Activated naive CD8-positive, alpha-beta T cell (primary cell): ENCODE results near the gene MRPL24.
"Not testable (repeated sequence)": the region's sequence is repeated elsewhere in the genome, so short reads cannot be mapped to it uniquely, and the experiment has no call there.

Experiments
- H3K27ac Mint-ChIP-seq: one replicate; pipeline ENCODE4 v1.8.0; 2021; ENCODE audit warnings: mixed read lengths
- H3K27me3 Mint-ChIP-seq: one replicate; pipeline ENCODE4 v1.8.0; 2021; ENCODE audit warnings: mixed read lengths
- H3K36me3 Mint-ChIP-seq: one replicate; pipeline ENCODE4 v1.8.0; 2021; ENCODE audit warnings: mixed read lengths
- H3K4me1 Mint-ChIP-seq: one replicate; pipeline ENCODE4 v1.8.0; 2021; ENCODE audit warnings: low read depth, mixed read lengths
- H3K4me3 Mint-ChIP-seq: one replicate; pipeline ENCODE4 v1.8.0; 2021; ENCODE audit warnings: mild to moderate bottlenecking, mixed read lengths
- H3K9me3 Mint-ChIP-seq: one replicate; pipeline ENCODE4 v1.8.0; 2021; ENCODE audit warnings: low read depth, mixed read lengths

Gene MRPL24

GRCh38 chr1:156767101-156767878 is 26.4 kb upstream of the MRPL24 start, which contains the start of gene PRCC:
Gene PRCC, plus strand, starts transcription at chr1:156767535. Its CDS starts 237 bp downstream, at chr1:156767772.
- Mint-ChIP-seq H3K36me3 (peaks cover 15% of the 10 kb centered on the region), H3K27ac (no peak within 1 kb of the TSS), H3K27me3 (no peaks in the 10 kb centered on the region), H3K4me1 (peaks cover 38% of the 10 kb centered on the region), H3K9me3 (no peaks in the 10 kb centered on the region), H3K4me3 (no peak within 1 kb of the TSS)

DNA sequence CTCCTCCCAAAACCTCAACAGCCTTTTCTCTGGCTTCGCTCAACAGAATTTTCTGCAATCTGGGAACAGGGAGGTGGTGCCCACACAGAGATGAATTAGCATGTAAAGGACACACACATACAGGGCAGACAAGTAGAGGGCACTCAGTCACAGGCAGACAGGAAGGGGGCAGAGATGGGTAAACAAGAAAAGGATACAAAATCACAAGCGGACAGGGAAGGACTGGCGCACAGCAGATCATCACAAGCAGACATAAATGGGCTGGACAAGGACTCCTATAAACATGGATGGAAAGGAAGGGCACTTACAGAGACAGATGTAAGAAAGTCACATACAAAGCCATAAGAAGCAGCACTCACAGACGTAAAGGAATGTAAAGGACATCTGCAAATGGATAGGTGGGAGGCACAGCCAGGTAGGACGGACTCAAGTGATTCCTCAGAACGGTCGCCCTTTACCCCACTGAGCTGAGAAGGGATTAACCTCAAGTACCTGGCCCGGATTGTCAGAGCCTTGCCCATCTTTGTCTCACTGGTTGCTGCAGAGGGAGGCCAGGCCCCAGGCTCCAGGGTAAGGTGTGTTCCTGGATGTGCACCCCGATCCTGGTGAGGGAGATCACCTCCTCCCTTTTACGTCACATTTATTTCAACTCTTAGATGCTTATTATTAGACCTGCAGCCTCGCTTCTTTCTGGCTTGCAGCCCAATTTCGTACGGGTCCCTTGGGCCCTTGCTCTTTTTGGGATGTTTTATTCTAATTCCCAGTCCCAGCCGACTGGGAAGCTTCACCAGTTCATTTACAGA is 25.6 kb upstream of the MRPL24 start:
- no peaks in the 10 kb centered on the region for H3K27me3 Mint-ChIP-seq
- peaks cover 33% of the 10 kb centered on the region for H3K4me1 Mint-ChIP-seq
- no peak overlapping the region for H3K4me3 Mint-ChIP-seq
- no peak overlapping the region for H3K27ac Mint-ChIP-seq
- H3K36me3 Mint-ChIP-seq: peaks cover 15% of the 10 kb centered on the region
- no peaks in the 10 kb centered on the region for H3K9me3 Mint-ChIP-seq

GRCh38 chr1:156765666-156766065 is 24.8 kb upstream of the MRPL24 start:
- no peaks in the 10 kb centered on the region for H3K9me3 Mint-ChIP-seq
- H3K4me3 Mint-ChIP-seq: no peak overlapping the region
- peaks cover 8% of the 10 kb centered on the region for H3K36me3 Mint-ChIP-seq
- peaks cover 25% of the 10 kb centered on the region for H3K4me1 Mint-ChIP-seq
- no peak overlapping the region for H3K27ac Mint-ChIP-seq
- H3K27me3 Mint-ChIP-seq: no peaks in the 10 kb centered on the region

GRCh38 chr1:156765136-156765535 is 24.2 kb upstream of the MRPL24 start:
- peaks cover 23% of the 10 kb centered on the region for H3K4me1 Mint-ChIP-seq
- H3K9me3 Mint-ChIP-seq, H3K27ac Mint-ChIP-seq, H3K27me3 Mint-ChIP-seq, H3K4me3 Mint-ChIP-seq, H3K36me3 Mint-ChIP-seq: not testable (repeated sequence)

GRCh38 chr1:156760796-156761104 is 19.9 kb upstream of the MRPL24 start:
- Mint-ChIP-seq H3K4me3 (no peak overlapping the region), H3K4me1 (peaks cover 3% of the 10 kb centered on the region), H3K9me3 (no peaks in the 10 kb centered on the region), H3K27me3 (no peaks in the 10 kb centered on the region), H3K27ac (no peak overlapping the region), H3K36me3 (no peaks in the 10 kb centered on the region)

- no peaks in the 10 kb centered on the region for H3K36me3 Mint-ChIP-seq
- no peak overlapping the region for H3K27ac Mint-ChIP-seq
Measured at GRCh38 chr1:156760092-156760795, 19.4 kb upstream of the MRPL24 start.

DNA sequence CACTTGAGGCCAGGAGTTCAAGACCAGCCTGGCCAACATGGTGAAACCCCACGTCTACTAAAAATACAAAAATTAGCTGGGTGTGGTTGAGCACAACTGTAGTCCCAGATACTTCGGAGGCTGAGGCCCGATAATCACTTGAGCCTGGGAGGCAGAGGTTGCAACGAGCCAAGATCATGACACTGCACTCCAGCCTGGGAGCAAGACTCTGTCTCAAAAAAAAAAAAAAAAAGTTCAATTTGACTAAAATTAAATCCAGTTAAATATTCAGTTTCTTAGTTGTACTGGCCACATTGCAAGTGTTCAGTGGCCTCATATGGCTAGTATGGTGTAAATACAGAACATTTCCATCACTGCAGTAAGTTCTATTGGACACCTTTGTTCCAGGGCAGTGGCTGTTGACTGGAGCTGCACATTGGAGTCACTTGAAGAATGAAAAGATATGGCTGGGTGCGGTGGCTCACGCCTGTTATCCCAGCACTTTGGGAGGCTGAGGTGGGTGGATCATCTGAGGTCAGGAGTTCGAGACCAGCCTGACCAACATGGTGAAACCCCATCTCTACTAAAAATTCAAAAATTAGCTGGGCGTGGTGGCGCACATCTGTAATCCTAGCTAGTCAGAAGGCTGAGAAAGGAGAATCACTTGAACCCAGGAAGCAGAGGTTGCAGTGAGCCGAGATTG is 16.8 kb upstream of the MRPL24 start:
- not testable (repeated sequence) for H3K27ac Mint-ChIP-seq, H3K4me3 Mint-ChIP-seq, H3K27me3 Mint-ChIP-seq, H3K9me3 Mint-ChIP-seq, H3K36me3 Mint-ChIP-seq
- peaks cover 15% of the 10 kb centered on the region for H3K4me1 Mint-ChIP-seq

More at GRCh38 chr1:156760092-156760795, 19.4 kb upstream of the MRPL24 start:
- Mint-ChIP-seq H3K4me3 (no peak overlapping the region), H3K4me1 (peaks cover 5% of the 10 kb centered on the region), H3K27me3 (no peaks in the 10 kb centered on the region), H3K9me3 (no peaks in the 10 kb centered on the region)

DNA sequence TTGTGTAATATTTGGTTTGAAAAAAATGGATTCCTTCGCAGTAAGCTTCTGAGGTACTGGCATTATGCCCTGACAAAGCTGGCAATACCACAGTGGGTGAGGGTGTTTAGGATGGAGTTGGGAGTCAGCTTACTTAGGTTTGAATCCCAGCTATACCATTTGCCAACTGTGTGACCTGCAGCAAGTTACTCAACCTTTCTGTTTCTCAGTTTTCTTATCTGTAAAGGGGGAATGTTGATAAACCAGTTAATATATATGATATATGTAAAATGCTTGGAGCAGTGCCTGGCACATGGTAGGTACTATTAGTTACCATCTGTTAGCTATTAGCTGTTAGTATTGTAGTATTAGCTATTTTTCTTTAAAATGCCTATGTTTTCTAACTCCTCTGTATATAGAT is 15.5 kb upstream of the MRPL24 start:
- Mint-ChIP-seq H3K9me3 (no peaks in the 10 kb centered on the region), H3K4me3 (no peak overlapping the region), H3K27me3 (no peaks in the 10 kb centered on the region), H3K27ac (no peak overlapping the region), H3K4me1 (peaks cover 20% of the 10 kb centered on the region), H3K36me3 (no peaks in the 10 kb centered on the region)

- no peak overlapping the region for H3K4me3 Mint-ChIP-seq
- H3K27ac Mint-ChIP-seq: no peak overlapping the region
- no peaks in the 10 kb centered on the region for H3K9me3 Mint-ChIP-seq
- peaks cover 20% of the 10 kb centered on the region for H3K4me1 Mint-ChIP-seq
- H3K36me3 Mint-ChIP-seq: no peaks in the 10 kb centered on the region
- no peaks in the 10 kb centered on the region for H3K27me3 Mint-ChIP-seq
Measured at GRCh38 chr1:156755527-156755950, 14.7 kb upstream of the MRPL24 start.

- no peak overlapping the region for H3K4me3 Mint-ChIP-seq
- no peaks in the 10 kb centered on the region for H3K36me3 Mint-ChIP-seq
- H3K27ac Mint-ChIP-seq: no peak overlapping the region
- H3K9me3 Mint-ChIP-seq: no peaks in the 10 kb centered on the region
- no peaks in the 10 kb centered on the region for H3K27me3 Mint-ChIP-seq
- H3K4me1 Mint-ChIP-seq: peaks cover 32% of the 10 kb centered on the region
Measured at GRCh38 chr1:156754219-156754618, 13.3 kb upstream of the MRPL24 start.

- Mint-ChIP-seq H3K9me3 (no peaks in the 10 kb centered on the region), H3K4me1 (peaks cover 42% of the 10 kb centered on the region), H3K36me3 (no peaks in the 10 kb centered on the region), H3K4me3 (peak overlapping the region; percentile 93), H3K27ac (peak overlapping the region; percentile 95), H3K27me3 (no peaks in the 10 kb centered on the region)
Measured at GRCh38 chr1:156752843-156753482, 12.1 kb upstream of the MRPL24 start.

DNA sequence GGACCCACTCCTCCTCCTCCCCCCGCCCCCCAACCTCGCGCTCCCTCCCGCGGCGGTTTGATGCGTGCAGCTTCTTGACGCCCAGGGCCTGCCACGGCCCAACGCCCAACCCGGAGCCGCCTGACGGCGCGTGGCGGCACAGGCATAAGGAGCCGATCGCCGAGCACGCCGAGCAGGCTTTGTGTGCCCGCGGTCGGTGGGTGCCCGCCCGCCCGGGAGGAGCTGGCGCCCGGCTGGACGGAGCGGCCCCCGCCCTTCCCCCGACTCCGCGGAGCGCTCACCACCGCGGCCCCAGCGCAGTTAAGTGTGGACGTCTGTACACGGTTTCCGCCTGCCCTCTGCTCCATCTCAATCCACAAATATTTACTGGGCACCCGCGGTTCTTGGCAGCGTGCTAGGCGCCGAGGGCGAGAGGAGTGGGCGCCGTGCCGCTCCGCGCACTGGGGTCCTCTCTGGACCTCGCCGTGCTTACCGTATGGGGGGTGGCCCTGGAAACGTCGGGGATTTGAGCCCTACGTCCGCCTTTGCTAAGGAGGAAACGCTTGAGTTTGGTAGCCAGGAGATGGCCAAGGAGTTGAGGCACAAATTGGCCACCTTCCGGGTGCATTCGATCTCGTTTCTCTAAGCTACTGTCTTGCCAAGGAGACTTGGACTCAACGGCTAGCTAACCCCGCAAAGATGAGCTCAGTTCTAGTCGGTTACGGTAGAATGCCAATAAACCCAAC is 11.0 kb upstream of the MRPL24 start:
- Mint-ChIP-seq H3K4me1 (peaks cover 50% of the 10 kb centered on the region), H3K27ac (peak overlapping the region; percentile 95), H3K4me3 (peak overlapping the region; percentile 93), H3K27me3 (no peaks in the 10 kb centered on the region), H3K36me3 (no peaks in the 10 kb centered on the region), H3K9me3 (no peaks in the 10 kb centered on the region)

GRCh38 chr1:156751451-156751756 is 10.5 kb upstream of the MRPL24 start, which contains the start of gene HDGF:
Gene HDGF, minus strand, starts transcription at chr1:156751675. Its CDS starts 246 bp downstream, at chr1:156751429.
- no peaks in the 10 kb centered on the region for H3K27me3 Mint-ChIP-seq
- peak within 1 kb of the TSS; percentile 95 for H3K27ac Mint-ChIP-seq

More at GRCh38 chr1:156751451-156751756, 10.5 kb upstream of the MRPL24 start, which contains the start of gene HDGF:
- Mint-ChIP-seq H3K4me1 (peaks cover 53% of the 10 kb centered on the region), H3K4me3 (peak within 1 kb of the TSS; percentile 99), H3K9me3 (no peaks in the 10 kb centered on the region), H3K36me3 (no peaks in the 10 kb centered on the region)
